Coronary artery (tissue), 2 donors: ENCODE measurements around the gene ALOX5AP.

ENCODE experiments used
- DNase-seq: peaks from one replicate; pipeline ENCODE4 v3.0.0-alpha.2; 2017; ENCODE audit warnings: low spot score
- H3K27ac ChIP-seq, 2 donors: fragments of 200-600 bp; sonication (generic); one replicate each; pipeline ENCODE4 v1.5.1; 2016 to 2019
- H3K4me3 ChIP-seq: fragments of 200-600 bp; sonication (generic); 2 replicates; pipeline ENCODE4 v1.5.1; 2016; ENCODE audit warnings: mild to moderate bottlenecking, moderate library complexity
- CTCF ChIP-seq: fragments of 200-600 bp; sonication (generic); IDR thresholded peaks from one replicate; pipeline ENCODE4 v1.5.1; 2019; ENCODE audit warnings: antibody characterized with exemption

Gene ALOX5AP

GRCh38 chr13:30737511-30738337 is 2.4 kb downstream of the ALOX5AP start:
- peak overlapping the region in 1 of 2 donors; percentile 64 for H3K27ac ChIP-seq
- no peak for TF ChIP-seq CTCF

GRCh38 chr13:30738526-30739236 is 3.3 kb downstream of the ALOX5AP start:
- DNase-seq = no peak
- H3K4me3 ChIP-seq = no peak overlapping the region
- H3K27ac ChIP-seq = no peak overlapping the region
- TF ChIP-seq CTCF = no peak

More at GRCh38 chr13:30737511-30738337, 2.4 kb downstream of the ALOX5AP start:
- DNase-seq = no peak
- H3K4me3 ChIP-seq = peak overlapping the region; percentile 55

GRCh38 chr13:30739237-30739528 is 3.8 kb downstream of the ALOX5AP start:
- DNase-seq = no peak
- no peak for TF ChIP-seq CTCF
- no peak overlapping the region for H3K4me3 ChIP-seq
- no peak overlapping the region for H3K27ac ChIP-seq

- no peak for TF ChIP-seq CTCF
- no peak for DNase-seq
- peak overlapping the region in 1 of 2 donors; percentile 37 for H3K27ac ChIP-seq
- H3K4me3 ChIP-seq = peak overlapping the region; percentile 47
Measured at GRCh38 chr13:30739761-30740642, 4.7 kb downstream of the ALOX5AP start.

GRCh38 chr13:30742901-30743300 is 7.6 kb downstream of the ALOX5AP start:
- peak overlapping the region in 1 of 2 donors; percentile 82 for H3K27ac ChIP-seq
- no peak for TF ChIP-seq CTCF
- no peak overlapping the region for H3K4me3 ChIP-seq
- DNase-seq = no peak

GRCh38 chr13:30743319-30744055 is 8.1 kb downstream of the ALOX5AP start:
- DNase-seq = peak; percentile 83
- no peak overlapping the region for H3K4me3 ChIP-seq
- H3K27ac ChIP-seq = peak overlapping the region; percentile 41 to 82
- TF ChIP-seq CTCF = no peak
